Mesodermal cell (in vitro differentiated cells): Measurements from ENCODE around the gene SPNS2.

Source experiments
- H3K27ac ChIP-seq: 2 replicates; pipeline ENCODE4 v1.7.0; 2013; ENCODE audit warnings: mild to moderate bottlenecking, low read depth, low read length, moderate library complexity; ENCODE audit not compliant: severe bottlenecking
- H3K36me3 ChIP-seq: 2 replicates; pipeline ENCODE4 v1.7.1; 2013; ENCODE audit warnings: mild to moderate bottlenecking, low read length, moderate library complexity; ENCODE audit not compliant: control insufficient read depth, insufficient read depth
- H3K4me1 ChIP-seq: one replicate; pipeline ENCODE4 v1.7.1; 2013; ENCODE audit warnings: mild to moderate bottlenecking, low read length; ENCODE audit not compliant: insufficient read depth, control insufficient read depth, poor library complexity, severe bottlenecking
- H3K4me3 ChIP-seq: 2 replicates; pipeline ENCODE4 v1.7.0; 2013; ENCODE audit warnings: low read length, control low read depth, mild to moderate bottlenecking; ENCODE audit not compliant: insufficient read depth, poor library complexity, severe bottlenecking; ENCODE audit errors: extremely low read depth
- H3K9me3 ChIP-seq: 2 replicates; pipeline ENCODE4 v1.7.1; 2013; ENCODE audit warnings: mild to moderate bottlenecking, low read length, moderate library complexity; ENCODE audit not compliant: control insufficient read depth
- WGBS, 2 experiments: methylation state at CpG; one replicate each; pipeline ENCODE4 v1.1.5; 2013; ENCODE audit warnings: missing lambda C conversion rate in 2 of 2; ENCODE audit not compliant: insufficient coverage in 2 of 2; 5-methylcytosine and 5-hydroxymethylcytosine counted together

SPNS2 gene

GRCh38 chr17:4472286-4472685 is 26.4 kb upstream of the SPNS2 start:
- Histone ChIP-seq H3K36me3 (no peaks in the 10 kb centered on the region), H3K4me3 (no peak overlapping the region), H3K9me3 (no peaks in the 10 kb centered on the region), H3K27ac (no peak overlapping the region), H3K4me1 (peaks cover 17% of the 10 kb centered on the region)
- 80 to 87% methylated on average over 2 of the region's 3 CpGs for WGBS, 2 experiments

- Histone ChIP-seq H3K4me1 (peaks cover 20% of the 10 kb centered on the region), H3K4me3 (no peak overlapping the region), H3K9me3 (no peaks in the 10 kb centered on the region), H3K36me3 (no peaks in the 10 kb centered on the region), H3K27ac (no peak overlapping the region)
- WGBS, 2 experiments: 87 to 91% methylated on average over 12 to 13 of the region's 13 CpGs
Observed at GRCh38 chr17:4474093-4474492, 24.6 kb upstream of the SPNS2 start.

- WGBS, 2 experiments: 91 to 100% methylated on average over 1 to 2 of the region's 9 CpGs
- H3K9me3 ChIP-seq: no peaks in the 10 kb centered on the region
- H3K4me1 ChIP-seq: peaks cover 20% of the 10 kb centered on the region
- no peak overlapping the region for H3K27ac ChIP-seq
- no peaks in the 10 kb centered on the region for H3K36me3 ChIP-seq
- H3K4me3 ChIP-seq: no peak overlapping the region
Observed at GRCh38 chr17:4475001-4475400, 23.7 kb upstream of the SPNS2 start.

GRCh38 chr17:4475463-4475862 is 23.2 kb upstream of the SPNS2 start:
- 79 to 84% methylated on average over 6 to 7 of the region's 7 CpGs for WGBS, 2 experiments
- Histone ChIP-seq H3K4me3 (no peak overlapping the region), H3K4me1 (peaks cover 20% of the 10 kb centered on the region), H3K27ac (no peak overlapping the region), H3K36me3 (no peaks in the 10 kb centered on the region), H3K9me3 (no peaks in the 10 kb centered on the region)

GRCh38 chr17:4476017-4476416 is 22.7 kb upstream of the SPNS2 start:
- no peaks in the 10 kb centered on the region for H3K9me3 ChIP-seq
- WGBS, 2 experiments: 88 to 92% methylated on average over 10 to 13 of the region's 14 CpGs
- no peak overlapping the region for H3K27ac ChIP-seq
- H3K36me3 ChIP-seq: no peaks in the 10 kb centered on the region
- no peak overlapping the region for H3K4me3 ChIP-seq
- peaks cover 22% of the 10 kb centered on the region for H3K4me1 ChIP-seq

GRCh38 chr17:4476511-4477070 is 22.1 kb upstream of the SPNS2 start:
- Histone ChIP-seq H3K4me3 (no peak overlapping the region), H3K36me3 (no peaks in the 10 kb centered on the region), H3K4me1 (peaks cover 28% of the 10 kb centered on the region), H3K27ac (no peak overlapping the region), H3K9me3 (no peaks in the 10 kb centered on the region)
- 89 to 91% methylated on average over 16 to 19 of the region's 19 CpGs for WGBS, 2 experiments

GRCh38 chr17:4477255-4477791 is 21.4 kb upstream of the SPNS2 start:
- Histone ChIP-seq H3K4me3 (no peak overlapping the region), H3K9me3 (no peaks in the 10 kb centered on the region), H3K27ac (no peak overlapping the region), H3K4me1 (peaks cover 28% of the 10 kb centered on the region), H3K36me3 (no peaks in the 10 kb centered on the region)
- 76 to 87% methylated on average over 2 to 8 of the region's 10 CpGs for WGBS, 2 experiments

GRCh38 chr17:4478318-4478830 is 20.3 kb upstream of the SPNS2 start:
- no peak overlapping the region for H3K4me3 ChIP-seq
- H3K9me3 ChIP-seq: no peaks in the 10 kb centered on the region
- no peaks in the 10 kb centered on the region for H3K36me3 ChIP-seq
- 91% methylated on average over 6 to 9 of the region's 11 CpGs for WGBS, 2 experiments
- no peak overlapping the region for H3K27ac ChIP-seq
- H3K4me1 ChIP-seq: peaks cover 34% of the 10 kb centered on the region

- Histone ChIP-seq H3K36me3 (no peaks in the 10 kb centered on the region), H3K4me1 (peaks cover 39% of the 10 kb centered on the region), H3K27ac (no peak overlapping the region), H3K9me3 (no peaks in the 10 kb centered on the region), H3K4me3 (no peak overlapping the region)
- WGBS, 2 experiments: 82 to 91% methylated on average over 6 to 7 of the region's 8 CpGs
Observed at GRCh38 chr17:4479340-4479981, 19.2 kb upstream of the SPNS2 start.

- H3K4me1 ChIP-seq: peaks cover 34% of the 10 kb centered on the region
- H3K27ac ChIP-seq: no peak overlapping the region
- 83 to 89% methylated on average over 6 to 10 of the region's 13 CpGs for WGBS, 2 experiments
- H3K36me3 ChIP-seq: no peaks in the 10 kb centered on the region
- no peaks in the 10 kb centered on the region for H3K9me3 ChIP-seq
- H3K4me3 ChIP-seq: no peak overlapping the region
Observed at GRCh38 chr17:4479982-4480751, 18.5 kb upstream of the SPNS2 start.
